HG03460 (cell line): ENCODE data around the gene FOXL1.

Experiments
- ATAC-seq: cut with Tn5 transposase; IDR thresholded peaks from one replicate; pipeline ENCODE4 v1.9.1; 2021; ENCODE audit not compliant: unreplicated experiment

FOXL1 gene

DNA sequence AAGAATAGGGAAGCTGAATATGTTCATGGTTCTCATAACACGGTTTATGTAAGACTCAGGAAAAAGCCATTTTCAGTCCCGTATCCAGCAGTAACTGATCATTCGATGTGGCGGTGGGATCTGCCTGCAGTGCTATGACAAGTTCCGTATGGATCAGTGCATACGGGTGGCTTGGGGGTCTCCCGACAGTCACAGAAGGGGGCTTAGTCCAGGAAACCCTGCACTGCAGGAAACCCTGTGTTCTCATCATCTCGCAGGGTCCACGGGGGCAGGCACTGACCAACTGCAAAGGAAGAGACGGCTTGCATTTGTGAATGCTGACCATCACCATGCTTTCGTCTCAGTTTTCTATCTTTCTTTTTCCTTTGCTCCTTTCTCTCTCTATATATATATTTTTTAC lies 31.1 kb upstream of the FOXL1 start:
- ATAC-seq: no peak

DNA sequence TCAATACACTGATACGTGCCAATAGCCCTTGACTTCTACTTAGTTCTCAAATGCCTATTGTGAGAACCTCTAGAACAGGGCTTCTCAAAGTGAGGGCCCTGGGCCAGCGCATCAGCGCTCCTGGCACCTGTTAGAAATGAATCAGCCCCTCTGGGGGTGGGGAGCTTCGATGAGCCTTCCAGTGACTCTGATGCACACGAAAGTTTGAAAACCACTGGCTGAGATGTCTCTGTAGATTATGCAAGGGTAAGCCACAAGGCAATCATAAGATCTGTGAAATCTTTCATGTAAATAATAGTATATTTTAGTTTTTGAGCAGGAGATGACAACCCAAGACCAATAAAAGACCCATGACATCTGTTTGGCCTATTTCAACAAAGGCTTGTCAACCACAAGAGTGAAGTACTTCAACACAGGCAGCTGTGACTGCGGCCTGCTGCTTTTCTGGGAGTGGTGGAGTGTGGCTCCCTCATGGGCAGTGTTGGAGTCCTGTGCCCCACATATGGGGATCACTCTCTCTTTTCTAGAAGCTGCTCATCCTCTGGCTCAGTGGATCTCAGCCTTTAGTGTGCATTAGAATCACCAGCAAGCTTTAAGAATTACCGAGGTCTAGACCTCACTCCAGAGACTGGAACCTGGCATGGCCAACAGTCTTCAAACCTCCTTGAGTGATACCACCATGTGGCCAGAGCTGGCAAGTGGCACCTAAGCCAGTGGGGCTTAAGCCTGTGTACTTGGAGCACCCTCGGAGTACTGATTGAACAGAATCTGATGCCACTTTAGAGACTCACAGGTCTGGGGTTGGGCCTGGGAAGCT lies 29.1 kb upstream of the FOXL1 start:
- ATAC-seq: no peak

GRCh38 chr16:86549893-86550190 lies 28.5 kb upstream of the FOXL1 start:
- no peak for ATAC-seq

DNA sequence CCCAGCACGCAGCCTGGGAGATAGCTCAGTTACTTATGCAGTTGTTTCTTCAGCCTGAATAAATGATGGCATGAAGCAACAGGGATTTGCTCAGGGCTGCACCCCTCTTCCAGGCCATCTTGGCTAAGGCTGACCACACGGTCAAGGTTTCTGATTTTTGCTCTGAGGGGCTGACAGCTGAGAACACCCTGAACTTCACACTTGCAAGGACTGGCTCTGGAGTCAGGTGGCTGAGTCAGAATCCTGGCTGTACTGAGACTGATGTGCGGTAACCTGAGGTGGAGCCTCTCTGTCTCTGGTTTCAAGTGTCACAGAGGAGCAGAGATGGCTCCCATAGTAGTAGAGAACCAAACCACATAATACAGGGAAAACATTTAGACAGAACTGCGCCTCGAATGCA lies 28.1 kb upstream of the FOXL1 start:
- ATAC-seq: no peak

DNA sequence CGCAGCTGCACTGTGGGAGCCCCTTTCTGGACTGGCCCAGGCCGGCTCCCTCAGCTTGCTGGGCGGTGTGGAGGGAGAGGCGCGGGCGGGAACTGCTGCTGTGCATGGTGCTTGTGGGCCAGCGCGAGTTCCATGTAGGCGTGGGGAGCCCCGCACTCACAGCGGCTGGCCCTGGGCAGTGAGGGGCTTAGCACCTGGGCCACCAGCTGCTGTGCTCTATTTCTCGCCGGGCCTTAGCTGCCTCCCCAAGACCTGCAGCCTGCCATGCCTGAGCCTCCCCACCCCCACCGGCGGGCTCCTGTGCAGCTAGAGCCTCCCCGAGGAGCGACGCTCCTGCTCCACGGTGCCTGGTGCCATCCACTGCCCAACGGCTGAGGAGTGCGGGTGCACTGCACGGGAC lies 25.0 kb upstream of the FOXL1 start:
- ATAC-seq: no peak

- no peak for ATAC-seq
These were observed 23.8 kb upstream of the FOXL1 start for GRCh38 chr16:86554599-86554916.

DNA sequence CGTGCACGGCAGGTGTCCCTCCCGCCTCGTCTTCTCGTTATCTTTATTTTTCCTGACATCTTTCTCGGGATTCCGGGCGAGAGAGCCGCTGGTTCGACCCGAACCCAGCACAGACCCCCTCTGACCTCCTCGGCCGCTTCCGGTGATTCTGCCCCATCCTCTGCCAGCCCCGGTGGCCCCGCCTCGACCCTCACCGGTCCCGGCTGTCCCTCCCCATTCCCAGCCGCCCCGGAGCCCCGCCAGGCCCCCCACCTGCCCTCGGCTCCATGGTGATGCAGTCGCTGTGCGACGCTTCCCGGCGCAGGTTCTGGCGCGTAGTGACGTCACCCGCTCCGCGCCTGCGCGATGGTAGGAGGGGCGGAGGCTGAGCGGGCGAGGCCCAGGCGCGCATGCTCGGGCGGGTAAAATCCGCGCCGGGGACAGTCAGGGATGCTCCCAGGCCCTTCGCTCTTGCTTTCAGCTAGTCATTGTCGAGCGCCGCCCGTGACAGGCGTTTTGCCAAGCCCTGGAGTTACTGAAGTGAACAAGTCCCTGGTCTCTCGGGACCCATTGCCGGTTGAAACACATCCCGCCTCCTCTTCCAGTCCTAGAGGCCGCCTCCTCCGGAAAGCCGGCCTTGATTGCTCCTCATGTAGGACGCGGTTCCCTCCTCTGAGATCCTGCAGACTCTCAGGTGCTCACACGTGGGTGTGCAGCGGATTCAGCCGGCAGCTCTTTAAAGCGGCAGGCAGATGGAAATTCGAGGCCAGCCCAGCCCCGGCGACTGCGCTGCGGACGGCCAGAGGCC lies 23.2 kb upstream of the FOXL1 start, which contains the start of gene MTHFSD:
MTHFSD (minus strand) TSS at position 319 of the 787 bp plus-strand sequence; CDS start at position 268, 51 bp downstream.
- ATAC-seq: peak; percentile 74

DNA sequence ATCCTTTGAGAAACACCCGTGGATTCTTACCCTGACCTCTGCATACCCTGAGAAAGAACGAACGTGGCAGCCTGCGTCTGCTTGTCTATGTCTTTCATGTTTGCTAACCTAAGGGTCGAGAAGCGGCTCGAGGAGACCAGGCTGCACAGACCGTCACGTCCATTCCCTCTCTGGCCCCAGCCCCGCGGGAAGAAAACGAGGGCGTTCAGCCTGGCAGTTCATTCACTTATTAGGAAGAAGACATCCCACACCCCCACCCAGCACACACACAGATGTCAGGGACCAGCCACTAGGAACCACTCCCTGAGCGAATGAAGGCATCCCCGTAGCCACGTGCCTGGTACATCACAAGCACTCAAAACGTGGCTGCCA lies 22.7 kb upstream of the FOXL1 start:
- no peak for ATAC-seq

- ATAC-seq: no peak
These were observed 21.8 kb upstream of the FOXL1 start for GRCh38 chr16:86556576-86556975.

DNA sequence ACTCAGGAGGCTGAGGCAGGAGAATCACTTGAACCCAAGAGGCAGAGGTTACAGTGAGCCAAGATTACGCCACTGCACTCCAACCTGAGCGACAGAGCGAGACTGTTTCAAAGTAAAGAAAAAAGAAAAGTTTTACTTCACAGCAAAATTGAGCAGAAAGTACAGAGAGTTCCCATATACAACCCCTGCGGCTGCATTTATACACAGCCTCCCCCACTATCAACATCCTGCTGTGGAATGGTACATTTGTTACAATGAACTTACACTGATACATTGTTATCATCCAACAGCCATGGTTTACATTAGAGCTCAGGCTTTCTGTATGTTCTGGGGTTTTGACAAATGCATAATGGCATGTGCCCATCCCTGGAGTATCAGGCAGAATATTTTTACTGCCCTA lies 20.8 kb upstream of the FOXL1 start:
- ATAC-seq: no peak

DNA sequence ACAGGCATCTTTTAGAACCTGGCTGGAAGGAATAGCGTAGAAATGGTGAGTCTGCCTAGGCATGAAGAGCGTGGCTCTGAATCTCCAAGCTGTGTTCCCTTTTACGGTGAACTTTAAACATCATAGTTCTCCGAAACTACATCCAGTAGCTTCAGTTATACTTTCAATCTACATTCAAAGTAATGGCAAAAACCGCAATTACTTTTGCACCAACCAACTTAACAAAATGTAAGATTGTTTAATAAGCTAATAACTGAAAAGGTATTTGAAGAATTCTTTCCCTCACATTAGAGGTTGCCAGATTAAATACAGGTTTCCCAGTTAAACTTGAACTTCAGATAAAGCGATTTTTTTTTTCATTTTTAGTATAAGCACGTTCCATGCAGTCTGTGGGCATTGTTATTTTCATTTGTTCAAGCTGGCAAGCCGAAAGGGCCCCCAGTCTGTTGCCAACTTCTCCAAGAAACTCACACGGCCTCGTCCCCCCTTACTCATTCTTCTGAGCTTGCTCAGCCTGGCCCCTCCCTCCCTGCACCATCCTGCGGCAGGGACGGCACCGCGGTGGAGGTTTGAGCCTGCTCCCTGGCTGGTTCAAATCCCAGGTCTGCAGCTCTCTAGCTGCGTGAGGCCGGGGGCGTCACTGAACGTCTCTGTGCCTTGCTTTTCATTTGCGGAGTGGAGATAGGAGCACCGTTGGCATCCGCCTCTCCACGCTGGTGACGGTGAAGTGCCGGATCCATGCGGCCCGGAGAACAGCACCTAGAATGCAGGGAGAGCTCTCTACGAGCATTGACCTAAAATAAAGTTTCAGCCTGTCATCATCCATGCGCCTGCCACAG lies 19.8 kb upstream of the FOXL1 start:
- no peak for ATAC-seq

DNA sequence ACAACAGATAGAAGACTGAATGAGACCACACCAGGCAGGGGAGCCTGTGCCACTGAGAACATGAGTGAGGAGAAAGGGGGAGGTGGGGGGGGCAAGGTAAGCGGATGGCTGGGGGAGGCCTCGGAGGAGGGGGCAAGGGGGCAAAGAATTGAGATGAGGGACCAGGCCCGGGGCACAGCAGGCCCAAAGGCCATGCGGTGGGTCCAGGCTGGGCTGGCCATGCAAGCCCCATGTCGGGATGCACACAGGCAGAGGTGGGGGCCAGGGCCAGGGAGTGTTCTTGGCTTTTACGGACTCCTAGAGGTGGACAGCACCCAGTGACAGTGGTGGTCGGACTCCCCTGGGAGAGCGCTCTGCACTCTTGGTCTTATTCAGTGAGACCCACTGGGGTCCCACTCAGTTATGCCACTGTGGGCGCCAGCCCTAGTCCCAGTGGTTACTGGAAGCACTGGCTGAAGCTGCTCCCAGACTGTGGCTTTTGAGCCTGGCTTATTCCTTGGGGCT lies 18.5 kb upstream of the FOXL1 start:
- no peak for ATAC-seq

GRCh38 chr16:86562356-86562755 lies 16.0 kb upstream of the FOXL1 start:
- ATAC-seq: no peak

DNA sequence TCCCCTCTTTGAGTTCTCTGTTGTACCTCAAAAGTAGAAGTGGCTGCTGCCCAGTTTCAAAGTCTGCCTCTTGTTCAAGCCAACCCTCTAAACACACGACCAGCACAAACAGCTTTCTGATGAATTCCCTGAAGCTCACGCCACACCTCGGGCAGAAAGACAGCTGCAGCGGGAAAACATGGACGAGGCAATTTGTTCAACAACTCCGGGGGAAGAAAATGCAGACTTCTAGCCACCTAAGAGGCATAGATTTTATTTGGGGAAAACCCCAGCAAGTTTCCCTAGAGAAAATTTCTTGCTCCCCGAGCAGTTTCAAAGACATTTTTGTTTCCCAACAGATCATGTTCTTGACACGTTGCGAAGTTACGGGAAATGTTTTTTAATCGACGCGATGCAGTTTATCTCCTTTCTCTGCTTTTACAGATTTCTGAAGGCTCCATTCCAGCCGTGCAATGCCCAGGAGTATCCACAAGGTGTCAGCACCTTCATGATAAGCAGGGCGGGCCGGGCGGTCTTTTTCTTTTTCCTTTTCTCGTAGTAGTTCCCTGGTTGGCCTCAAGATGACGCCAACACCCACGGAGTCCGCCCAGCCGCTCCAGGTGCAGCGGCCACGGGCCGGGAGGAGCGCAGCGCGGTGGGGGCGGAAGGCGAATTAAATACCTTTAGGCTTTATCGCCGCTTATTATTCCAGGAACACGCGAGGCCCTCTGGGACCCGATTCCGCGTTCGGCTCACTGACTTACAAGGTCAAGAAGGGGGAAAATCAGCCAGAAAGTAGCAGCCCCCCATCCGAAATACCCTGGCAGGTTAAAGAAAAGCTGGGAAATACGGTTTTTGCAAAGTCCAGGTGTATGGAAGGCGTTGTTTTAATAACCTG lies 14.6 kb upstream of the FOXL1 start:
- ATAC-seq: peak; percentile 65

- no peak for ATAC-seq
These were observed 13.1 kb upstream of the FOXL1 start for GRCh38 chr16:86565181-86565631.

GRCh38 chr16:86565644-86566511 lies 12.5 kb upstream of the FOXL1 start:
- ATAC-seq: no peak

DNA sequence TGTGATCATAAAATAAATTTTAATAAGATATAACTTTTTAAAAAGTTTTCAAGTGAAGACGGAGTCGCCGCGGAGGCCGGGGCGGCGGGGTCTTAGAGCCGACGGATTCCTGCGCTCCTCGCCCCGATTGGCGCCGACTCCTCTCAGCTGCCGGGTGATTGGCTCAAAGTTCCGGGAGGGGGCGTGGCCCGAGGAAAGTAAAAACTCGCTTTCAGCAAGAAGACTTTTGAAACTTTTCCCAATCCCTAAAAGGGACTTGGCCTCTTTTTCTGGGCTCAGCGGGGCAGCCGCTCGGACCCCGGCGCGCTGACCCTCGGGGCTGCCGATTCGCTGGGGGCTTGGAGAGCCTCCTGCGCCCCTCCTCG lies 11.8 kb upstream of the FOXL1 start, which contains the start of gene FOXC2:
FOXC2 (plus strand) TSS at position 229 of the 365 bp plus-strand sequence. CDS start 507 bp downstream, outside the sequence.
- ATAC-seq: no peak

GRCh38 chr16:86566966-86567700 lies 11.2 kb upstream of the FOXL1 start:
- no peak for ATAC-seq
